HUES6 (cell line): Measurements from ENCODE around the gene NPBWR2.

Source experiments
- H3K27ac ChIP-seq: 2 replicates; pipeline ENCODE4 v1.7.0; 2013; ENCODE audit warnings: low read depth, mild to moderate bottlenecking, low read length, inconsistent platforms
- H3K27me3 ChIP-seq: 2 replicates; pipeline ENCODE4 v1.6.1; 2013; ENCODE audit warnings: low read length; ENCODE audit not compliant: control insufficient read depth, insufficient read depth
- H3K36me3 ChIP-seq: 2 replicates; pipeline ENCODE4 v1.6.1; 2013; ENCODE audit warnings: low read length; ENCODE audit not compliant: control insufficient read depth, insufficient read depth
- H3K4me1 ChIP-seq: 2 replicates; pipeline ENCODE4 v1.6.1; 2013; ENCODE audit warnings: low read length; ENCODE audit not compliant: control insufficient read depth, insufficient read depth
- H3K4me3 ChIP-seq: 2 replicates; pipeline ENCODE4 v1.5.1; 2013; ENCODE audit warnings: low read depth, low read length
- H3K9ac ChIP-seq: one replicate; pipeline ENCODE4 v1.6.1; 2013; ENCODE audit warnings: mild to moderate bottlenecking, low read length
- H3K9me3 ChIP-seq: 2 replicates; pipeline ENCODE4 v1.6.1; 2013; ENCODE audit warnings: low read depth, low read length; ENCODE audit not compliant: control insufficient read depth, insufficient read depth

Gene NPBWR2

DNA sequence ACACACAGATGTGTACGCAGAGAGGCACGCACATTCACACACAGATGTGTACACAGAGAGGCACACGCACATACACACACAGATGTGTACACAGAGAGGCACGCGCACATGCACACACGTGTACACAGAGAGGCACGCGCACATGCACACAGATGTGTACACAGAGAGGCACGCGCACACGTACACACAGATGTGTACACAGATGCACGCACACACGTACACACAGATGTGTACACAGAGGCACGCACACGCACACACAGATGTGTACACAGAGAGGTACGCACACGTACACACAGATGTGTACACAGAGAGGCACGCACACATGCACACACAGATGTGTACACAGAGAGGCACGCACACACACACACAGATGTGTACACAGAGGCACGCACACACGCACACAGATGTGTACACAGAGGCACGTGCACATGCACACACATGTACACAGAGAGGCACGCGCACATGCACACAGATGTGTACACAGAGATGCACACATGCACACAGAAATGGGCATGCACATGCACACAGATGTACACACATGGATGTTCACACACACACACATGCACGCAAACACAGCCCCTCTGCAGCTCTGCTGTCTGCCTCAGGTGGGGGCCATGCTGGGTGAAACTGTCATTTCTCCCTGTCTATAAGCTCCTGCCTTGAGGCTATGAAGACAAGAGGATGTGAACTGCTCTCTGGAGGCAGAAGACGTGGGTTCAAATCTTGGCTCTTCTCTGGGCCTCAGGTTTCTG is 42.6 kb upstream of the NPBWR2 start:
- no peaks in the 10 kb centered on the region for H3K27me3 ChIP-seq
- H3K9ac ChIP-seq, result no peak overlapping the region
- H3K4me3 ChIP-seq, result no peak overlapping the region

GRCh38 chr20:64149141-64149540 is 41.8 kb upstream of the NPBWR2 start:
- Histone ChIP-seq H3K27me3 (no peaks in the 10 kb centered on the region), H3K4me1 (peaks cover 12% of the 10 kb centered on the region), H3K9ac (no peak overlapping the region), H3K4me3 (no peak overlapping the region), H3K36me3 (no peaks in the 10 kb centered on the region), H3K27ac (no peak overlapping the region), H3K9me3 (peaks cover 23% of the 10 kb centered on the region)

More for the DNA sequence above, 42.6 kb upstream of the NPBWR2 start:
- H3K4me1 ChIP-seq, result peaks cover 12% of the 10 kb centered on the region
- H3K9me3 ChIP-seq, result peaks cover 14% of the 10 kb centered on the region
- H3K36me3 ChIP-seq, result no peaks in the 10 kb centered on the region
- no peak overlapping the region for H3K27ac ChIP-seq

- Histone ChIP-seq H3K9ac (no peak overlapping the region), H3K4me1 (peaks cover 12% of the 10 kb centered on the region), H3K27me3 (no peaks in the 10 kb centered on the region), H3K36me3 (no peaks in the 10 kb centered on the region), H3K27ac (no peak overlapping the region), H3K9me3 (peaks cover 28% of the 10 kb centered on the region), H3K4me3 (no peak overlapping the region)
These were observed 41.2 kb upstream of the NPBWR2 start for GRCh38 chr20:64148581-64148980.

DNA sequence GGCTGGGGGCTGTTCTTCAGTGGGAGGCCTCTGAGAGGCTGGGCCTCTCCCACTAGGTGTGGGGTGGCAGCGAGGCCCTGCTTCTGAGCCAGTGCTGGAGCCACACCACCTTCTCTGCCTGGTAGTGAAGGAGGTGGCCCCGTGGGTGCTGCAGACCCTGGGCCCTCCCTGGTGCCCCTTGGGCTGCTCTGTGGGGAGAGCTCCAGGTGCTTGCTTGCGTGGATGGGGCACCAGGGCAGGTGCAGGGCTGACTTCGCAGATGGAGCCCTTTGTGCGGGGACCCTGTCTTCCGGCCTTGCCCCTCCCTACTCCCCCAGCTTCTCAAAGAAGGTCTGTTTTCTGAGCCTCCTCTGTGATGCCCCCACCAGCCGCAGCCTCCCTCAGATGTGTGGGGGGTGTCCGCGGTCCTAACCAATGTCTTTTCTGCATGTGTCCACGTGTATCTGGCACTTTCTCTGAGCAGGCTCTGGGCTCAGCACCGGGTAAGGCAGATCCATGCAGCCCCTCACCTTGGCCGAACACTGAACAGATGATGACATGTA is 39.6 kb upstream of the NPBWR2 start:
- Histone ChIP-seq H3K4me3 (no peak overlapping the region), H3K4me1 (peaks cover 15% of the 10 kb centered on the region), H3K27ac (no peak overlapping the region), H3K9me3 (peaks cover 29% of the 10 kb centered on the region), H3K27me3 (no peaks in the 10 kb centered on the region), H3K36me3 (no peaks in the 10 kb centered on the region), H3K9ac (no peak overlapping the region)

- Histone ChIP-seq H3K9me3 (peaks cover 29% of the 10 kb centered on the region), H3K27me3 (no peaks in the 10 kb centered on the region), H3K4me1 (peaks cover 10% of the 10 kb centered on the region; the same call in 1 of the 2 replicates), H3K36me3 (no peaks in the 10 kb centered on the region), H3K4me3 (no peak overlapping the region), H3K27ac (no peak overlapping the region), H3K9ac (no peak overlapping the region)
These were observed 39.1 kb upstream of the NPBWR2 start for GRCh38 chr20:64146301-64146935.

DNA sequence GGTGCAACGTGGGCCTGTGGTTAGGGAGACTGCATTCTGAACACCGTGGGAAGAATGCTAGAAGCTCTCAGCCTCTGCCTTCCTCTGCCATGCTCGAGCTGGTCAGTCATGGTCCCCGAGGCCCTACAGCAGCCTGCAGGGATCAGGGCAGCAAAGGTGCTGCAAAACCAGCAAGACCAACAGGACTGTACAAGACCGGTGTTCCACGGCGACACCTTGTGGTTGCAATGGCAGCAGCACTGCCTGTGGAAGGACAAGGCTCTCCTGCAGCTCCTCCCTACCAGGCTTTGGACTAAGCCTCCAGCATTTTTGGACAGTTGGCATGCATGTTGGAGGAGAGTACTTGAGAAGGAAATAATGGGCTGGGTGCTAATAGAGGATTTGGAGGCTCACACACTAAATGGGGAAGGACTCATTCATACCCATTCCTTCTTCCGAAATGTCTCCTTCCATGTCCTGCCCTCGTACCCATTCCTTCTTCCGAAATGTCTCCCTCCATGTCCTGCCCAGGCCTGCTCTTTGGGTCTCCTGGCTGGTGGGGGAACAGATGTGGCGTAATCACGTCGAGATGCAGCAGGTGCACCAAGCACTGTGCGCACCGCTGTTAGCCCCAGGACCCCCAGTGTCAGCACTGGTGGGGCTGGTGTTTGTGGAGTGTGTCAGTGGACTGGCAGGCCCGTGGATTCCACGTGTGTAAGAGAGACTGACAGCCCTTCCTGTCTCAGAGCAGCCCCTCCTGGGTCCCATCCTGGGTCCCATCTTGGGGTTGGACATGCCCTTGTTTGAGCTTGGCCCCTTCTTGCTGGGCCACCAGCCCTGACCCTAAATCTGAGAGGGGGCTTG is 38.3 kb upstream of the NPBWR2 start:
- Histone ChIP-seq H3K27ac (no peak overlapping the region), H3K9me3 (peaks cover 29% of the 10 kb centered on the region), H3K4me3 (no peak overlapping the region), H3K27me3 (no peaks in the 10 kb centered on the region), H3K36me3 (no peaks in the 10 kb centered on the region), H3K4me1 (peaks cover 6% of the 10 kb centered on the region; the same call in 1 of the 2 replicates), H3K9ac (no peak overlapping the region)

GRCh38 chr20:64144144-64144912 is 37.0 kb upstream of the NPBWR2 start:
- peaks cover 10% of the 10 kb centered on the region for H3K4me1 ChIP-seq
- no peak overlapping the region for H3K27ac ChIP-seq
- H3K4me3 ChIP-seq, result no peak overlapping the region
- no peak overlapping the region for H3K9ac ChIP-seq
- no peaks in the 10 kb centered on the region for H3K36me3 ChIP-seq
- peaks cover 23% of the 10 kb centered on the region for H3K9me3 ChIP-seq
- no peaks in the 10 kb centered on the region for H3K27me3 ChIP-seq

GRCh38 chr20:64143018-64143801 is 35.8 kb upstream of the NPBWR2 start:
- no peak overlapping the region for H3K4me3 ChIP-seq
- H3K4me1 ChIP-seq, result peaks cover 10% of the 10 kb centered on the region
- peaks cover 23% of the 10 kb centered on the region for H3K9me3 ChIP-seq
- H3K36me3 ChIP-seq, result no peaks in the 10 kb centered on the region
- H3K9ac ChIP-seq, result no peak overlapping the region
- no peaks in the 10 kb centered on the region for H3K27me3 ChIP-seq
- no peak overlapping the region for H3K27ac ChIP-seq

- H3K36me3 ChIP-seq, result no peaks in the 10 kb centered on the region
- no peak overlapping the region for H3K9ac ChIP-seq
- H3K9me3 ChIP-seq, result peaks cover 23% of the 10 kb centered on the region
- no peak overlapping the region for H3K4me3 ChIP-seq
- no peaks in the 10 kb centered on the region for H3K27me3 ChIP-seq
- H3K27ac ChIP-seq, result no peak overlapping the region
- peaks cover 10% of the 10 kb centered on the region for H3K4me1 ChIP-seq
These were observed 35.2 kb upstream of the NPBWR2 start for GRCh38 chr20:64142590-64142989.

- Histone ChIP-seq H3K4me1 (peaks cover 10% of the 10 kb centered on the region), H3K27ac (no peak overlapping the region), H3K9ac (no peak overlapping the region), H3K36me3 (no peaks in the 10 kb centered on the region), H3K27me3 (no peaks in the 10 kb centered on the region), H3K4me3 (no peak overlapping the region), H3K9me3 (peaks cover 23% of the 10 kb centered on the region)
These were observed 33.6 kb upstream of the NPBWR2 start for GRCh38 chr20:64140956-64141355.
